IPS DF 4.7 (cell line): ENCODE data around the gene OR1J4.
"Not testable (repeated sequence)": the region's sequence is repeated elsewhere in the genome, so short reads cannot be mapped to it uniquely, and the experiment has no call there.

ENCODE experiments used
- DNase-seq: peaks from one replicate; pipeline ENCODE4 v3.0.0-alpha.2; 2013; ENCODE audit warnings: low spot score; ENCODE audit errors: extremely low read depth

Gene OR1J4, protein sequence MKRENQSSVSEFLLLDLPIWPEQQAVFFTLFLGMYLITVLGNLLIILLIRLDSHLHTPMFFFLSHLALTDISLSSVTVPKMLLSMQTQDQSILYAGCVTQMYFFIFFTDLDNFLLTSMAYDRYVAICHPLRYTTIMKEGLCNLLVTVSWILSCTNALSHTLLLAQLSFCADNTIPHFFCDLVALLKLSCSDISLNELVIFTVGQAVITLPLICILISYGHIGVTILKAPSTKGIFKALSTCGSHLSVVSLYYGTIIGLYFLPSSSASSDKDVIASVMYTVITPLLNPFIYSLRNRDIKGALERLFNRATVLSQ

GRCh38 chr9:122518841-122519240, at the start of gene OR1J4:
OR1J4 (plus strand) TSS chr9:122519141; CDS start chr9:122519141, 0 bp downstream.
- no peak for DNase-seq

GRCh38 chr9:122474561-122474960, 44.4 kb upstream of the OR1J4 start:
- no peak for DNase-seq

DNA sequence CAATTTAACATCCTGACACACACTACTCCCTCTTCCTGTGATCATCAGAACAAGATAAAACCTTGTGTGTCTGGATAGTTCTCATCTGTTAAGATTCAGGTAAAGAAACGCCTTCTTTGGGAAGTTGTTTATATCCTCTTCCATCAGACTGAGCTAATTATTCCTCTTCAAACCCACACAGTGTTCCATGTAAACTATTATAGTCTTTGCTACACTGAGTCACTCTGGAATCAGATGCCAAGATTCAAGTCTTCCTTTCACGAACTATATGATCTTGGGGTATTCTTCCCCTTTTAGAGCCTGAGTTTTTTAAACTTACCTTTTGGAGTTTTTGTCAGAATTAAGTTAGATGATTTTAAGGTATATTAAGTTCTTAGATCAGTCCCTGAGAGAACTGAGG, 43.2 kb upstream of the OR1J4 start:
- no peak for DNase-seq

- no peak for DNase-seq
These were observed 41.6 kb upstream of the OR1J4 start for GRCh38 chr9:122477346-122477745.

GRCh38 chr9:122477826-122478225, 41.1 kb upstream of the OR1J4 start, which contains the start of gene OR1J1:
OR1J1 (minus strand) TSS chr9:122477926; CDS start chr9:122477926, 0 bp downstream.
- DNase-seq: no peak

DNA sequence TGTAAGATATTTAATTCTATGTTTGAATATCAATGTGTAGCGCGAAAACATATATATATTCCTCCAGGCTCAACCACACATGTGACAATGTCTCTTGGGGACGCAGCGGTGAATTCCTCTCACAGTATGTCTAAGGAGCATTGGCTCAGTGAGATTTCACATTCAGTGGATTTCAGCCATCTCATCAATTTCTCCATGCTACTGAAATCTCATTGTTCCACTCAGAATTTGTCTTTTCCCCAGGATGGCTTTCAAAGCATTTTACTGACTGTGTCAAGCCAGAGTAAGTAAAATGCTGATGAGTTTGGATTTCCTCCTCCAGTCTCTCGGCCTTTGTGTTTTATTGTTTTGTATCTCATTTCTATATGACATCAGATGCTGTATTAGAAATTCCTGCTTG, 39.9 kb upstream of the OR1J4 start:
- DNase-seq: no peak

- DNase-seq: peak; percentile 33
These were observed 20.1 kb upstream of the OR1J4 start for GRCh38 chr9:122498883-122499288.

DNA sequence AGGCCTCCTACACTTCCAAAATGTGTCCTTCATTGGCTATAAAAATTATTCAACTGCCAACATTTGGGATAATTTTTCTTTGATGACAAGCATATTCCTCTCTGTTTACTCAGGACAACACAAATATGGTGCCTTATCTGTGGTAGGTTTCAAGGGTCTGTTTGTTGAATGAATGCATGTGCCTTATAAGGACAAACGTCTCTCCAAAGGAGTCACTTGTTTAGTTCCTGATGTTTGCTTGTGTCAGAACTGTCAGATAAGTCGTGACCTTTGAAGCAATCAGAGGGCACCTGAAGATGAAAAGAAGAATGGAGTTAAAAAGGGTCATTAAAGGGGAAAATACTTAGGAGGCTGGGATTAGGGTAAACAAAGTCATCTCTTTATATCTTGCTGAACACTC, 12.0 kb upstream of the OR1J4 start:
- no peak for DNase-seq

DNA sequence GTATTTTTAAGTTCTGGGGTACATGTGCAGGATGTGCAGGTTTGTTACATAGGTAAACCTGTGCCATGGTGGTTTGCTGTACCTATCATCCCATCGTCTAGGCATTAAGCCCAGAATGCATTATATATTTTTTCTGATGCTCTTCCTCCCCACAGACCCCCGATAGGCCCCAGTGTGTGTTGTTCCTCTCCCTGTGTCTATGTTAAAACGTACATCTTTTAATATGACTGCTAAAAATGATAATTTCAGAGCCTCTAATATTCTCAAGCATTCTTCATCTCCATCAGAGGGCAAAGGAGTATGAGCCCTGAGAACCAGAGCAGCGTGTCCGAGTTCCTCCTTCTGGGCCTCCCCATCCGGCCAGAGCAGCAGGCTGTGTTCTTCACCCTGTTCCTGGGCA, 8.4 kb upstream of the OR1J4 start, which contains the start of gene OR1J2:
Gene OR1J2, plus strand, starts transcription at position 301 of the 400 bp plus-strand sequence. Its CDS starts 0 bp downstream, at position 301.
- no peak for DNase-seq

DNA sequence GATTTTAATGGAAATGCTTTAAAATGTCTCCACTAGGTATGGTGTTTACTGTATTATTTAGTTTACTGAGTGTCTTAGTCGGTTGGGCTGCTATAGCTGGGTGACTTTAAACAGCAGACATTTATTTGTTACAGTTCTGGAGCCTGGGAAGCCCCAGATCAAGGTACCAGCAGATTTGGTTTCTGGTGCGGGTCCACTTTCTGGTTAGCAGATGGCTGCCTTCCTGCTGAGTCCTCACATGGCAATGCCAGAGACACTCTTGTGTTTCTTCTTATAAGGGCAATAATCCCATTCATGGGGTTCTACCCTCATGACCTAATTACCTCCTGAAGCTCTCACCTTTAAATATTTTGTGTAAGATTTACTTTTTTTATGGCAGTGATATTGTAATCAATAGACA, 715 bp upstream of the OR1J4 start:
- DNase-seq: no peak

DNA sequence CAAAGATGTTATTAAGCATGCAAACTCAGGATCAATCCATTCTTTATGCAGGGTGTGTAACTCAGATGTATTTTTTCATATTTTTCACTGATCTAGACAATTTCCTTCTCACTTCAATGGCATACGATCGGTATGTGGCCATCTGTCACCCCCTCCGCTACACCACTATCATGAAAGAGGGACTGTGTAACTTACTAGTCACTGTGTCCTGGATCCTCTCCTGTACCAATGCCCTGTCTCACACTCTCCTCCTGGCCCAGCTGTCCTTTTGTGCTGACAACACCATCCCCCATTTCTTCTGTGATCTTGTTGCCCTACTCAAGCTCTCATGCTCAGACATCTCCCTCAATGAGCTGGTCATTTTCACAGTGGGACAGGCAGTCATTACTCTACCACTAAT, 435 bp downstream of the OR1J4 start:
- no peak for DNase-seq

- DNase-seq: no peak
These were observed 7.7 kb downstream of the OR1J4 start for GRCh38 chr9:122526602-122527001.

DNA sequence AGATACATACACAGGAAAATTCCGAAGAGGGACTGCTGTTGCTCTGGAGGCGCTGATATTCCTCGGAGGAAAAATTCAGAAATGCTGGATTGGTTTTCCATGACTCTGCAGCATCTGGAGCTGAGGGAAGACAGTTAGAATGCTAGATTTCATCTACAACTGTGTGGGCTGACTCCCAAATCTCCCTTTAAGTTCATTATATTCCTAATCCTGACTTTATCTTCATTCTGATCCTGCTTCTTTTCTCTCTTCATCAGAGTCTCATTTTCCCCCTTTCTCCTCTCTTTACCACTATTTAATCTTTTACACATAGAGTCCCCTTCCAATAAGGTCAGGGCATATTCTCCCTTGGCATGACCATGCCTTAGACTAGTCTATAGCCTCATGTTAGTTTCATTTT, 8.3 kb downstream of the OR1J4 start, which contains the start of gene OR1N1:
Gene OR1N1, minus strand, starts transcription at position 101 of the 400 bp plus-strand sequence. Its CDS starts 0 bp downstream, at position 101.
- no peak for DNase-seq

GRCh38 chr9:122531157-122531556, 12.2 kb downstream of the OR1J4 start:
- not testable (repeated sequence) for DNase-seq

GRCh38 chr9:122536134-122536533, 17.2 kb downstream of the OR1J4 start:
- no peak for DNase-seq

- not testable (repeated sequence) for DNase-seq
These were observed 18.1 kb downstream of the OR1J4 start for GRCh38 chr9:122537066-122537465.

DNA sequence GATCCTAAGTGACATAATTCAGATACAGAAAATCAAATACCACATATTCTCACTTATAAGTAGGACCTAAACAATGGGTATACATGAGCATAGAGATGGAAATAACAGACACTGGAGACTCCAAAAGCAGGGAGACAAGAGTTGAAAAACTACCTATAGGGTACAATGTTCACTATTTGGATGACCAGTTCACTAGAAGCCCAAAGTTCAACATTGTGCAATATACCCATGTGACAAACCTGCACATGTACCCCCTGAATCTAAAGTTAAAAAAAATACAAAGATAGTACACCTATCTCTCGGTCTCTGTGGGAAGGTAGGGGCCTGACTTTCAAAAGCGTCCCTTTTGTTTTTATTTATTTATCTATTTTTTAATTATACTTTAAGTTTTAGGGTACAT, 19.8 kb downstream of the OR1J4 start:
- DNase-seq: no peak

DNA sequence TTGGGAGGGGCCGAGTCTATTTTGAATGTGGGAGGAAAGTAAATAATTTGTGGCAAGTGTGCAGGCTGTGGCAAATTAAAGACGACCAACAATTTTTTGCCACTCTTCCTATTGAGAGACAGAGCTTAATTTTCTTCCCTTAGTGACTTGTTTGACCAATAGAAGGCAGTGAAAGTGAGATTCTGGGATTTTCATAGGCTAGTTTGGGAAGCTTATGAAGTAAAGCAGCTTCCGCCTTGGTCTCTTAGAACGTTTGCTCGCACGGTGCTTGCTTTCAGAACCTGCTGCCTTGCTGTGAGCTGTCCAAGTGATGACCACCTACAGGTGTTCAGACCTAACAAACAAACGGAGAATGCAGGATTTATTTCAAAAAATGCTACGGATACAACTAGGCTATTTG, 27.3 kb downstream of the OR1J4 start:
- DNase-seq: no peak

DNA sequence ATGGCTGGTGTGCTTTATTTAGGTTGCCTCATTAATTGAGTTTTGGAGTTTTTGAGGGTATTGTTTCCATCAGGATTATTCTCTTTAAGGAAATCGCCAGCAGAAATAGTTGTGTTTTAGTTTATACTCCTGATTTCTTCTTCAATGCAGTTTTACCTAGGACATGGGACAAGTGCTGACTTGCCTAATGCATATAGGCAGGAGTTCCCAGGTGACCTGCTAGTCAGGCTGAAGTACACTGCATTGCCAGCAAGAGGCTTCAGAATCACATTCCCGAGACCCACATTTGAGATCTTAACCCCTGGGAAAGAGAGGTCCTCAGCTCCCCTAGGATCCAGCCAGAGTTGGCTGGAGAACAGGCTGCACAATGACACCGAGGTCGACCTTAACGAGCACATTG, 32.4 kb downstream of the OR1J4 start:
- DNase-seq: no peak

DNA sequence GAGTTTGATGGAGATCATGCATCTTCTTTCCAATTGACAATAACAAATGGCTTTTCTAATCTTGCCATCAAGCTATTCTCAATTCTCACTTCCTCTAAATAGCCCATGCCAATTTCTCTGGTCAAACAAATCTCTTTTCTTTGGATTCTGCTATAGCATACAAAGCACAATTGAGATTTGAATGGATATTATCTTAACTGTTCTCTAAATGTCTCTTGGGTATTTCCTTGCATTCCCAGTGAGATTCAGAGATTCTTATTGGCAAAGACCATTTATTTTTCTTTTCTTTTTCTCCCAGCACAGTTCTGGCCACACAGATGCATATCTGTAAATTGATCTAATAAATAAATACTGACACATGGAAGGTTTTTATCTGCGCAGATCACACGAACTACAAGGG, 33.9 kb downstream of the OR1J4 start, which contains the start of gene OR1N2:
Gene OR1N2, plus strand, starts transcription at position 301 of the 400 bp plus-strand sequence. CDS start 100 bp downstream, outside the sequence.
- DNase-seq: no peak

- DNase-seq: no peak
These were observed 42.5 kb downstream of the OR1J4 start for GRCh38 chr9:122561446-122561845.

- DNase-seq: peak; percentile 14
These were observed 43.3 kb downstream of the OR1J4 start for GRCh38 chr9:122562134-122562760.

DNA sequence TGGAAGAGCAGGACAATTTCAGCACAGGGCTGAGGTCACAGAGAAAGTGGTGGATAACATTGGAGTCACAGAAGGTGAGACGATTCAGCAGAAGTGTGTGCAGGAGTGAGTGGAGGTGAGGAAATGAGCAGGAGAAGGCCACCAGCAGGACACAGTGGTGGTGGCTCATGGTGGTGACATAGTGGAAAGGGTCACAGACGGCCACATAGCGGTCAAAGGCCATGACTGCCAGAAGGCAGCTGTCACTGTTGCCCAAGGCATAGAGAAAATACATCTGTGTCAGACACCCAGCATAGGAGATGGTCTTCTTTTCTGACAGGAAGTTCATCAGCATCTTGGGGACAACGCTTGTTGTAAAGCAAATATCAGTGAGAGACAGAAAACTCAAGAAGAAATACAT, 49.0 kb downstream of the OR1J4 start:
- DNase-seq: no peak
